ENCODE data around the gene USP17L30.
"Not testable (repeated sequence)": the region's sequence is repeated elsewhere in the genome, so short reads cannot be mapped to it uniquely, and the experiment has no call there.

The USP17L30 gene

GRCh38 chr4:9384126-9384525 lies 21.2 kb downstream of the USP17L30 start:
- no peak for DNase-seq (ENCODE audit: low spot score)
- TF ChIP-seq, protein P1, sequence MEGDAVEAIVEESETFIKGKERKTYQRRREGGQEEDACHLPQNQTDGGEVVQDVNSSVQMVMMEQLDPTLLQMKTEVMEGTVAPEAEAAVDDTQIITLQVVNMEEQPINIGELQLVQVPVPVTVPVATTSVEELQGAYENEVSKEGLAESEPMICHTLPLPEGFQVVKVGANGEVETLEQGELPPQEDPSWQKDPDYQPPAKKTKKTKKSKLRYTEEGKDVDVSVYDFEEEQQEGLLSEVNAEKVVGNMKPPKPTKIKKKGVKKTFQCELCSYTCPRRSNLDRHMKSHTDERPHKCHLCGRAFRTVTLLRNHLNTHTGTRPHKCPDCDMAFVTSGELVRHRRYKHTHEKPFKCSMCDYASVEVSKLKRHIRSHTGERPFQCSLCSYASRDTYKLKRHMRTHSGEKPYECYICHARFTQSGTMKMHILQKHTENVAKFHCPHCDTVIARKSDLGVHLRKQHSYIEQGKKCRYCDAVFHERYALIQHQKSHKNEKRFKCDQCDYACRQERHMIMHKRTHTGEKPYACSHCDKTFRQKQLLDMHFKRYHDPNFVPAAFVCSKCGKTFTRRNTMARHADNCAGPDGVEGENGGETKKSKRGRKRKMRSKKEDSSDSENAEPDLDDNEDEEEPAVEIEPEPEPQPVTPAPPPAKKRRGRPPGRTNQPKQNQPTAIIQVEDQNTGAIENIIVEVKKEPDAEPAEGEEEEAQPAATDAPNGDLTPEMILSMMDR (conservative IDR thresholded peaks at IDR 0.05; ENCODE audit: low read depth), result no peak
- CTCF ChIA-PET, result no interaction called here
- POLR2A ChIA-PET (ENCODE audit: low non-redundant PET), result no interaction called here
- H3K27ac ChIP-seq, result no peak overlapping the region

GRCh38 chr4:9389001-9389400 lies 26.1 kb downstream of the USP17L30 start:
- CTCF ChIA-PET; H3K27ac ChIP-seq; DNase-seq (ENCODE audit: low spot score); POLR2A ChIA-PET (ENCODE audit: low non-redundant PET): not testable (repeated sequence)

GRCh38 chr4:9405774-9406173 lies 42.8 kb downstream of the USP17L30 start:
- DNase-seq (ENCODE audit: low spot score); H3K27ac ChIP-seq; POLR2A ChIA-PET (ENCODE audit: low non-redundant PET); CTCF ChIA-PET: not testable (repeated sequence)

DNA sequence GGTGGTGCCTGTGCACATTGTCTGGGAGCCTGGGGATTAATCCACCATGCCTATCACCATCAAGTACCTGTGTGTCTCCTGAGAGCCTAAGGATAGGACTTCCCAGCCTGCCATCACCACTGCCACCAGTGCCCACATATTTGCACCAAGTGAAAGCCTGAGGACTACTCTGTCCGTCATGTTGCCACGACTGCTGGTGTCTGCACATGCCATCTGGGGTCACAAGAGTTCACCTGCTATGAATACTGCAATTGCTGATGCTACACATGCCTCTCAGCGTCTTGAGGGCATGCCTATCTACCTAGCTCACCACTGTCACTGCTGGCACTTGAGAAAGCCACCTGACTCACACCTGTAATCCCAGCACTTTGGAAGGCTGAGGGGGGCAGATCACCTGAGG lies 43.6 kb downstream of the USP17L30 start:
- CTCF ChIA-PET; POLR2A ChIA-PET (ENCODE audit: low non-redundant PET); DNase-seq (ENCODE audit: low spot score); H3K27ac ChIP-seq: not testable (repeated sequence)

- no peak for DNase-seq (ENCODE audit: low spot score)
- no peak overlapping the region for H3K27ac ChIP-seq
- ChIA-PET CTCF (no interaction called here), POLR2A (ENCODE audit: low non-redundant PET) (no interaction called here)
- TF ChIP-seq, protein P1 (conservative IDR thresholded peaks at IDR 0.05; ENCODE audit: low read depth), result no peak
Observed at GRCh38 chr4:9409793-9410192, 46.9 kb downstream of the USP17L30 start.

Data from RWPE1 (cell line).